NB4 (cell line): ENCODE data around the gene FAM237B.

ENCODE experiments used
- POLR2A ChIP-seq: IDR thresholded peaks from 2 replicates; pipeline ENCODE4 v1.6.1; 2011; ENCODE audit warnings: mild to moderate bottlenecking; ENCODE audit not compliant: insufficient read length; ENCODE audit errors: extremely low read depth
- TF ChIP-seq, protein P1 (sequence below): IDR thresholded peaks from one replicate; pipeline ENCODE4 v1.5.1; 2012; ENCODE audit warnings: low read depth, low read length

- no peak for TF ChIP-seq POLR2A
- TF ChIP-seq, protein P1, sequence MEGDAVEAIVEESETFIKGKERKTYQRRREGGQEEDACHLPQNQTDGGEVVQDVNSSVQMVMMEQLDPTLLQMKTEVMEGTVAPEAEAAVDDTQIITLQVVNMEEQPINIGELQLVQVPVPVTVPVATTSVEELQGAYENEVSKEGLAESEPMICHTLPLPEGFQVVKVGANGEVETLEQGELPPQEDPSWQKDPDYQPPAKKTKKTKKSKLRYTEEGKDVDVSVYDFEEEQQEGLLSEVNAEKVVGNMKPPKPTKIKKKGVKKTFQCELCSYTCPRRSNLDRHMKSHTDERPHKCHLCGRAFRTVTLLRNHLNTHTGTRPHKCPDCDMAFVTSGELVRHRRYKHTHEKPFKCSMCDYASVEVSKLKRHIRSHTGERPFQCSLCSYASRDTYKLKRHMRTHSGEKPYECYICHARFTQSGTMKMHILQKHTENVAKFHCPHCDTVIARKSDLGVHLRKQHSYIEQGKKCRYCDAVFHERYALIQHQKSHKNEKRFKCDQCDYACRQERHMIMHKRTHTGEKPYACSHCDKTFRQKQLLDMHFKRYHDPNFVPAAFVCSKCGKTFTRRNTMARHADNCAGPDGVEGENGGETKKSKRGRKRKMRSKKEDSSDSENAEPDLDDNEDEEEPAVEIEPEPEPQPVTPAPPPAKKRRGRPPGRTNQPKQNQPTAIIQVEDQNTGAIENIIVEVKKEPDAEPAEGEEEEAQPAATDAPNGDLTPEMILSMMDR = no peak
These were observed 44.9 kb downstream of the FAM237B start for GRCh38 chr7:90276033-90276728.
